Hepatocyte (in vitro differentiated cells): ENCODE measurements around the gene DHX35. TPM values are rescaled to one million over a fixed set of nuclear protein-coding genes. Genes with fewer than 3 reads are reported as not detected.
A peak's percentile ranks its signal among the peaks of the same experiment; 100 is the strongest.

Experiments used
- DNase-seq: peaks from one replicate; pipeline ENCODE4 v3.0.0-alpha.2; 2016; ENCODE audit warnings: low spot score
- H2AFZ ChIP-seq: fragments of 200-600 bp; sonication (generic); 2 replicates; pipeline ENCODE4 v1.6.0; 2016; ENCODE audit warnings: antibody characterized with exemption, mild to moderate bottlenecking
- H3K27ac ChIP-seq: fragments of 200-600 bp; sonication (generic); 2 replicates; pipeline ENCODE4 v1.5.1; 2016; ENCODE audit warnings: mild to moderate bottlenecking
- H3K27me3 ChIP-seq: fragments of 200-600 bp; sonication (generic); 2 replicates; pipeline ENCODE4 v1.6.1; 2016
- H3K36me3 ChIP-seq: fragments of 200-600 bp; sonication (generic); replicated peaks from 2 replicates; pipeline ENCODE4 v1.5.1; 2016; ENCODE audit warnings: low read depth; ENCODE audit not compliant: insufficient read depth
- H3K4me1 ChIP-seq: fragments of 200-600 bp; sonication (generic); 2 replicates; pipeline ENCODE4 v1.5.1; 2016; ENCODE audit warnings: mild to moderate bottlenecking, moderate library complexity; ENCODE audit not compliant: insufficient read depth
- H3K4me2 ChIP-seq: fragments of 200-600 bp; sonication (generic); 2 replicates; pipeline ENCODE4 v1.6.0; 2016
- H3K4me3 ChIP-seq: fragments of 200-600 bp; sonication (generic); 2 replicates; pipeline ENCODE4 v1.5.1; 2016; ENCODE audit warnings: mild to moderate bottlenecking
- H3K79me2 ChIP-seq: fragments of 200-600 bp; sonication (generic); 2 replicates; pipeline ENCODE4 v1.6.0; 2017; ENCODE audit warnings: mild to moderate bottlenecking
- H3K9me2 ChIP-seq: fragments of 200-600 bp; sonication (generic); replicated peaks from 2 replicates; pipeline ENCODE4 v1.6.0; 2017; ENCODE audit warnings: mild to moderate bottlenecking; ENCODE audit not compliant: insufficient read depth
- H3K9me3 ChIP-seq: fragments of 200-600 bp; sonication (generic); 2 replicates; pipeline ENCODE4 v1.5.1; 2016; ENCODE audit warnings: low read depth, mild to moderate bottlenecking
- H4K20me1 ChIP-seq: fragments of 200-600 bp; sonication (generic); 2 replicates; pipeline ENCODE4 v1.6.0; 2016; ENCODE audit warnings: mild to moderate bottlenecking; ENCODE audit not compliant: insufficient read depth, poor library complexity, severe bottlenecking
- EZH2 ChIP-seq: fragments of 200-600 bp; sonication (generic); IDR thresholded peaks from 2 replicates; pipeline ENCODE4 v1.6.1; 2016; ENCODE audit warnings: antibody characterized with exemption, mild to moderate bottlenecking, borderline replicate concordance
- EZH2phosphoT487 ChIP-seq: fragments of 200-600 bp; sonication (generic); IDR thresholded peaks from one replicate; pipeline ENCODE4 v1.6.1; 2018; ENCODE audit warnings: antibody characterized with exemption, mild to moderate bottlenecking, low read depth, moderate library complexity; ENCODE audit not compliant: unreplicated experiment, severe bottlenecking
- WGBS: methylation state at CpG from one replicate; pipeline ENCODE4 v1.1.6; 2016; ENCODE audit warnings: low lambda C conversion rate; ENCODE audit errors: missing lambda C conversion rate; 5-methylcytosine and 5-hydroxymethylcytosine counted together
- polyA plus RNA-seq: library from polyadenylated mRNA; unstranded; fragments of >200 nt; fragmentation: Nextera tagmentation; extraction: Ambion mirVana; gene quantifications from 2 replicates; pipeline ENCODE4 v1.2.1, GENCODE V29; 2016
- total RNA-seq: library from RNA; depleted of rRNA; stranded (reverse); fragments of >200 nt; gene quantifications from 2 replicates; pipeline ENCODE4 v1.2.3, GENCODE V29; 2014
- TF ChIP-seq, protein P1 (sequence below): fragments of 200-600 bp; sonication (generic); IDR thresholded peaks from 2 replicates; pipeline ENCODE4 v1.5.1; 2016; ENCODE audit warnings: antibody characterized with exemption, mild to moderate bottlenecking; ENCODE audit not compliant: poor library complexity

DHX35 gene
- total and polyA plus RNA-seq, 2 experiments from 2014 or later = 4.4 to 10.6 TPM

DNA sequence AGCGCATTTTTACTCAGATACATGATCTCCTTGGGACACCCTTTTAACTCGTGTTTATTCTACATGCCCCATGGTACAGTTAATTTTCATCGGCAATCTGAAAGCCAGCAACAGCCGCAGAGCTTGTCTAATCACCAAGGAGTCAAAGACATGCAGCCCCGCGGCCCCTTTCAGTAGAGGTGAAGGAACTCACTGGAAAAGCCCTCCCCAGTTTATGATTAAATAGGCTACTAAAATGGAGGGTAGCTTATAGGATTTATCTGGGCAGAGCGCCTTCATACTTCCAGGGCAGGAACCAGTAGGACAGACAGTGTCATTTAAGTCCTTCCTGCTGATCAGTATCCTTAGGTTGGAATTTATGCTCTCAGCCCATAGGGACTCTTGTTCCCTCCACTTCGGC, 83.5 kb downstream of the DHX35 start:
- TF ChIP-seq EZH2phosphoT487 = no peak
- DNase-seq = no peak
- Histone ChIP-seq H3K4me3 (no peak overlapping the region), H3K27me3 (no peaks in the 10 kb centered on the region), H3K36me3 (no peaks in the 10 kb centered on the region), H3K4me2 (no peak overlapping the region), H4K20me1 (no peaks in the 10 kb centered on the region), H3K4me1 (no peaks in the 10 kb centered on the region), H2AFZ (no peak overlapping the region), H3K79me2 (no peaks in the 10 kb centered on the region), H3K9me2 (no peaks in the 10 kb centered on the region), H3K9me3 (no peaks in the 10 kb centered on the region), H3K27ac (no peak overlapping the region)
- WGBS = 90% methylated on average over 8 of the region's 8 CpGs

DNA sequence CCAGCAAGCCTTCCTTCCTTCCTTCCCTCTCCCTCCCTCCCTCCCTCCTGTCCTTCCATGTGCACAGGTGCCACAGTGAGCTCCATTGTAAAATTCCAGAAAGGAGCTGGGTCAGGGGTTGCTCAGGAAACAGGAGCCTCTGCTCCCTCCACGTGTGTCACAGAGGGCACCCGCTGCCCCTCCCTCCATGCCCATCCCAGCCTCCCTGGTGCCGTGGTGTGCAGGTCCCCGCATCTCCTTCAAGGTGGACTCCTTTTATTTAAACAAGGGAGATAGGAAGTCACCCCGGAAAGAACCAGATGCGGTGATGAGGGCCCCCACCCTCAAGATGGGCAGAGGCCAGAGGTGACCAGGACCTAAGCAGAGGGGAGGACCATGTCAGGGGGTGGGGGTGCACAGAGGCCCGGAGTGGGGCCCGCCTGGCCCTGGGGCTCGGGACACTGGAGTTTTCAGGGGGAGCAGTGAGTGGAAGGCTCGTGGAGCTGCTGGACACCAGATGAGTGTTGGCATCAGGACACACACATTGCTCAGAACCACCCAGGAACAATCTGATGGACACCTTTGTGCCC, 85.4 kb downstream of the DHX35 start:
- no peak overlapping the region for H3K4me3 ChIP-seq

DNA sequence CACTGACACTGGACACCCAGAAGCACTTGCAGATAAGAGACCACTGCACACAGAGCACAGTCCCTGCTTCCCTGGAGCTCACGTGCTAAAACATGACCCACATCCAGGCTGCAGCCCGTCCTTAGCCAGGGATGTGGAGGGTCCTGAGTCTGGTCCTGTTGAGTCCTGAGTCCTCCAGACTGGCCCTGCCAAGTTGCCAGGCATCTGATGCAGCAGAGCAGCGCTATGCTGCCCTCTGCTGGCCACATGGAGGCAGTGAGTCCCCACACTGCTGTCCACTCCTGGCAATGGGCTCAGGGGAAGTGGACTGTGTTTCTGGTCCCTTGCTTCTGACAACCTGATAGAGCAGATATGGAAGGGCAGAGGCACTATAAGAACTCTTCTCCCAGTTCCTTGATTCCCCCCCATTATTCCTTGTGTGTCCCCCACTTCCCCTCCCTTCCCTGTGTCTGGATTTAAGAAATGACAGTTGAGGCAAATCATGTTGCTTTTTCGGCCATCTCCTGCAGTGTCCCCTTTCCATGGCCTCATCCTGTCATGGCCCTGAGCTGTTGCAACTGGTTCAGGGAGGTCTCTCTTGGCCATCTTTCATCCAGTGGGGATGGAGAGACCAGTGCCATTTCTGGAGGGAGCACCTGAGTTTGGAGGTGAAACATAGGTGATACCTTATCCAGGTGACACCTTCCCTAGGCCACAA, 86.0 kb downstream of the DHX35 start:
- Histone ChIP-seq H3K27me3 (no peaks in the 10 kb centered on the region), H4K20me1 (no peaks in the 10 kb centered on the region), H3K79me2 (no peaks in the 10 kb centered on the region), H3K9me3 (no peaks in the 10 kb centered on the region), H3K36me3 (no peaks in the 10 kb centered on the region), H3K4me2 (no peak overlapping the region), H3K9me2 (no peaks in the 10 kb centered on the region), H3K4me1 (no peaks in the 10 kb centered on the region), H3K27ac (no peak overlapping the region), H2AFZ (no peak overlapping the region), H3K4me3 (no peak overlapping the region)
- TF ChIP-seq EZH2 (no peak), EZH2phosphoT487 (no peak)
- TF ChIP-seq, protein P1, sequence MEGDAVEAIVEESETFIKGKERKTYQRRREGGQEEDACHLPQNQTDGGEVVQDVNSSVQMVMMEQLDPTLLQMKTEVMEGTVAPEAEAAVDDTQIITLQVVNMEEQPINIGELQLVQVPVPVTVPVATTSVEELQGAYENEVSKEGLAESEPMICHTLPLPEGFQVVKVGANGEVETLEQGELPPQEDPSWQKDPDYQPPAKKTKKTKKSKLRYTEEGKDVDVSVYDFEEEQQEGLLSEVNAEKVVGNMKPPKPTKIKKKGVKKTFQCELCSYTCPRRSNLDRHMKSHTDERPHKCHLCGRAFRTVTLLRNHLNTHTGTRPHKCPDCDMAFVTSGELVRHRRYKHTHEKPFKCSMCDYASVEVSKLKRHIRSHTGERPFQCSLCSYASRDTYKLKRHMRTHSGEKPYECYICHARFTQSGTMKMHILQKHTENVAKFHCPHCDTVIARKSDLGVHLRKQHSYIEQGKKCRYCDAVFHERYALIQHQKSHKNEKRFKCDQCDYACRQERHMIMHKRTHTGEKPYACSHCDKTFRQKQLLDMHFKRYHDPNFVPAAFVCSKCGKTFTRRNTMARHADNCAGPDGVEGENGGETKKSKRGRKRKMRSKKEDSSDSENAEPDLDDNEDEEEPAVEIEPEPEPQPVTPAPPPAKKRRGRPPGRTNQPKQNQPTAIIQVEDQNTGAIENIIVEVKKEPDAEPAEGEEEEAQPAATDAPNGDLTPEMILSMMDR = peak; percentile 88
- DNase-seq = peak; percentile 90
- WGBS = 25% methylated on average over 4 of the region's 4 CpGs

More for the DNA sequence above, 85.4 kb downstream of the DHX35 start:
- Histone ChIP-seq H3K4me1 (no peaks in the 10 kb centered on the region), H3K36me3 (no peaks in the 10 kb centered on the region), H3K9me2 (no peaks in the 10 kb centered on the region), H3K4me2 (no peak overlapping the region), H2AFZ (no peak overlapping the region), H4K20me1 (no peaks in the 10 kb centered on the region), H3K9me3 (no peaks in the 10 kb centered on the region), H3K79me2 (no peaks in the 10 kb centered on the region), H3K27ac (no peak overlapping the region), H3K27me3 (no peaks in the 10 kb centered on the region)
- no peak for DNase-seq
- no peak for TF ChIP-seq EZH2phosphoT487
- no peak for TF ChIP-seq EZH2
- TF ChIP-seq, protein P1 = no peak
- WGBS = 71% methylated on average over 10 of the region's 10 CpGs

DNA sequence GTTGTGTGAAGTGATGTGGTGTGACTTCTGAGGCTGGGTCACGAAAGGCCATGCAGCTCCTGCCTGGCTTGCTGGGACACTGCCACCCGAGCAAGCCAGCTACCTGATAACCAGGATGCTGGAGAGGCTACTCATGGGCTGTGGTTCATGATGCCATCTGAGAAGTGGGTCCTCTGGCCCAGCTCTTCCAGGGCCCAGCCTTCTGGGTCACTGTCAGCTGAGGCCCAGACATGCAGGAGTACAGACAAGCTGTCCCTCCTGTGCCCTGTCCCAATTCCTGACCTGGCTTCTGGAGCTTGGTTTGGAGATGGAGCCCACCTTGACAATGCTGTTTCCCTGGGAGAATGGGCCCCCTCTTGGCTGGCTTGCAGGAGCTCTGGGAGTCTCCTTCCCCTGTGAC, 87.0 kb downstream of the DHX35 start:
- peak overlapping the region; percentile 92 for H3K4me2 ChIP-seq
- no peak for DNase-seq
- no peak overlapping the region for H3K27ac ChIP-seq

More for the DNA sequence above, 87.0 kb downstream of the DHX35 start:
- Histone ChIP-seq H3K36me3 (no peaks in the 10 kb centered on the region), H3K9me2 (no peaks in the 10 kb centered on the region), H3K4me3 (no peak overlapping the region), H3K79me2 (no peaks in the 10 kb centered on the region), H3K9me3 (no peaks in the 10 kb centered on the region), H3K27me3 (no peaks in the 10 kb centered on the region), H3K4me1 (no peaks in the 10 kb centered on the region), H2AFZ (peak overlapping the region; percentile 95), H4K20me1 (no peaks in the 10 kb centered on the region)
- TF ChIP-seq EZH2phosphoT487 (no peak), EZH2 (no peak)
- 83% methylated on average over 2 of the region's 2 CpGs for WGBS
